HG03521 (cell line): Measurements from ENCODE around the gene ZDHHC11.
"Not testable (repeated sequence)": the region's sequence is repeated elsewhere in the genome, so short reads cannot be mapped to it uniquely, and the experiment has no call there.

Source experiments
- ATAC-seq: cut with Tn5 transposase; IDR thresholded peaks from one replicate; pipeline ENCODE4 v1.9.1; 2021; ENCODE audit warnings: mild to moderate bottlenecking, moderate library complexity; ENCODE audit not compliant: unreplicated experiment

The ZDHHC11 gene

DNA sequence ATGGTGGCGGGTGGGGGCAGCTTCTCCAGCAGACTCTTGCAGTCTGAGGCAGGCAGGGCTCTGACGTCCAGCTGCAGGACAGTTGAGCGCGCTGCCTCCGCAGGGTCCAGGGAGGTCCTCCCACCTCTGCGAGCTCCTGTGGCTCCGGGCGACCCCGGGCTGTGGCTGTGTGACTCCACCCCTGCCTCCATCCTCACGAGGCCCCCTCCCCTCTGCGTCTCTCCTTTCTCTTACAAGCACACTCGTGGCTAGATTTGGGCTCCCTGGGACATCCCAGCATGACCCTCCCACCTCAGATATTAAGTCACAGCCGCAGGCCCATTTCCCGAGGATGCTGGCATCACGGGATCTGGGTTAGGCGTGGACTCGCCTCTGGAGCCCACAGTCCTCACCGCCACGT is 100.6 kb downstream of the ZDHHC11 start:
- not testable (repeated sequence) for ATAC-seq

DNA sequence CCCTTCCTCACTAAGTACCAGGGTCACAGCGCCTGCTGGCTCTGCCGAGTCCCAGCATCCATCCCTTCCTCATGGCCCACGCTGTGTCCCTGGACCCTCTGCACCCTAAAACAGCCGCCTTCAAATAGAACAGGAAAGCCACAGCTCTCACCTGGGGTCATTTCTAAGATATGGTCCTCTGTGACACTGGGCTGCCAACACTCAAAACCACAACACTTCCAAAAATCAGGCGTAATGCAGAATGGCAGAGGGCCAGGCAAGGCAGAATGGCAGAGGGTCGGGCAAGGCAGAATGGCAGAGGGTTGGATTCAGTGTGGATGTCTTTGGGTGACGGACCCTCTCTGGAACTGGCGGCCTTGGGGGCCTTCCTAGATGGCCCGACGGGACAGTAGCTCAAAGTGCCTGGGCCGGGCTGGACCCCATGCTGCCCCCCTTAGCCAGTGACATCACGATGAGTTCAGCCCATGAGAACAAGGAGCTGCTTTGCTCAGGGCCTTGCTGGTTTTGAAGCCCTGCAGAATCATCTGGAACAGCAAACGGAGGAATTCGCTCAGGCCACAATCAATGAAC is 101.6 kb downstream of the ZDHHC11 start:
- ATAC-seq = no peak

DNA sequence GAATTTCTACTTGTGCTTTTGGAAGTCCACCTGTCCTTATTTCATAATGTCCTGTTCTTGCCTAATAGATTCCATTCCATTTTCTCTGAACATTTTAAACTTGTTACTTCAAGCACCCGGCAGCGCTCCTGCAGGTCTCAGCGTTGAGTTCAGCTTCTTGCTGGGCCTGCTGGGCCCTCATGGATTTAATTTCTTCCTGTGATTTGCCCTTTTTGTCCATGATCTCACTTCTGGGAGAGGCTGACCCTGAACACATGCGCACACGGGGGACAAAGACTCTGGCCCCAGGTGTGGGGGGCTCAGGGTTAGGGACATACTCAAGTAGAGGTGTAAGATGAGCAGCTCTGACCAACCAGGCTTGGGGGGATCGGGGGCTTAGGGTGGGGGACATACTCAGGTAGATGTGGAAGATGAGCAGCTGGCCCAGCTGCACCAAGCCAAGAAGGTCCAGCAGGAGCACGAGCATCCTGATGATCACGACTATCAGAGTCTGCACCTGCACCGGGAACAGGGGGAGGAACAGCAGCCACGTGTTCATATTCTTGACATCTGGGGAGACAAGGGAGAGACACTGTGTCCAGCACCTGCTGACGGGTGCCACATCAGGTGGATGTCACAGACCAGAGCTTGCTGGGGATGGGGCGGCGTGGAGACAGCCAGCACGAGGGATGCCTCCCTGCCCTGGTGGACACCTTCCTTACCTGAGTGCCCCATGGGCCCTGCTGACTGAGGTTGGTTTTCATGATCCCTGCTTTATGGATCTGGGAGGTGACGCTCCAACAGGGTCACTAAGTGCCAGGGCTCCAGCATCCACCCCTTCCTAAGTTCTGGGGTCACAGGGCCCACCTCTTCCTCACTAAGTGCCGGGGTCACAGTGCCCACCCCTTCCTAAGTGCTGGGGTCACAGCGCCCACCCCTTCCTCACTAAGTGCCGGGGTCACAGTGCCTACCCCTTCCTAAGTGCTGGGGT is 102.5 kb downstream of the ZDHHC11 start:
- ATAC-seq = not testable (repeated sequence)

DNA sequence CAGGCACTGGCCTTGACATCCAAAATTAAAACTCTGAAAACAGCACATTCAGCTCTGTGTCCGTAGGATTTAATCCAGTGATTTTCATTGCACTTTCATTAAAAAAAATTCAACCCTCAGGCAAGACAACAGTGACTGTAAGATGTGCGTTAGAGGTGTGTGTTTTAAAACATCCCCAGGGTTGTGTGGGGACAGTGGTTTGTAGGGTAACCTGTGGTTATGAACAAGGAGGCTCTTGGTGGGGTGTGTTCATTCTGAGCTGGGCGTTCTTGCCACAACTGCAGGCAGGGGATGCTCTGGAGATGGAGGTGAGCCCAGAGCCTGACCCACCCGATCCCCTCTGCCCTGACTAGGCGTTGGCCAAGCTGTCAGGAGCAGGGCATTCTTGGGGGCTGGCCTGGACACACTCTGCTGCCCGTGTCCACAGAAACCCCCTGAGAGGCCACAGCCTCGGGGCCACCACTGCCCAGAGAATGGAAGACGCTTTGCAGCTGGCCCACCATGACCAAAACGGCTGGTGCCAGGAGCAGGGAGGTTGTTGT is 103.4 kb downstream of the ZDHHC11 start:
- not testable (repeated sequence) for ATAC-seq

DNA sequence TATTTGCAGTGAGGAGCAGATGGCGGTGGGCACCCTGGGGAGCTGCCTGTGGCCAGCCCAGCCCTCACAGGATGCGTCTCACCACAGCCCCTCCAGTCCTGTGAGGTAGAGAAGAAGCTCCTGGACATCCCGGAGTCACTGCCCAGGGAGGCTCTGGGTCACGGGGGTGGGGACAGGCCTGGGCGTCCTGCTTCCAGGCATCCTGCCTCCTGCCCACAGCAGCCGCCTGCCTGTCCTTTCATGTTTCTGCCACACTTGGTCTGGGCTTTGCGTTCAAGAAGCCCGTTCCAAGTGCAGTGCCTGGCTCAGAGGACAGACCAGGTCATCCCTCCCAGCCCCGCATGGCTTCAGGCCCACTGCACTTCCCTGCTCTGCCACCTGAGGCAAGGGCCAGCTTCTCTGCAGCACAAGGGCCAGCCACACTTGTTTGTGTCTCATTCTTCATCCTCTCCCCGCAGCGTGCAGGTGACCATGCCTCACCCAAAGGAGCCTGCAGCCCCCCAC is 104.5 kb downstream of the ZDHHC11 start:
- ATAC-seq = no peak
